ENCODE results near the gene RLN1. TPM values are rescaled to one million over a fixed set of nuclear protein-coding genes. Genes with fewer than 3 reads are reported as not detected.

Gene RLN1
- total RNA-seq, 2 donors from 2014 or later = 0.48 to 0.59 TPM

DNA sequence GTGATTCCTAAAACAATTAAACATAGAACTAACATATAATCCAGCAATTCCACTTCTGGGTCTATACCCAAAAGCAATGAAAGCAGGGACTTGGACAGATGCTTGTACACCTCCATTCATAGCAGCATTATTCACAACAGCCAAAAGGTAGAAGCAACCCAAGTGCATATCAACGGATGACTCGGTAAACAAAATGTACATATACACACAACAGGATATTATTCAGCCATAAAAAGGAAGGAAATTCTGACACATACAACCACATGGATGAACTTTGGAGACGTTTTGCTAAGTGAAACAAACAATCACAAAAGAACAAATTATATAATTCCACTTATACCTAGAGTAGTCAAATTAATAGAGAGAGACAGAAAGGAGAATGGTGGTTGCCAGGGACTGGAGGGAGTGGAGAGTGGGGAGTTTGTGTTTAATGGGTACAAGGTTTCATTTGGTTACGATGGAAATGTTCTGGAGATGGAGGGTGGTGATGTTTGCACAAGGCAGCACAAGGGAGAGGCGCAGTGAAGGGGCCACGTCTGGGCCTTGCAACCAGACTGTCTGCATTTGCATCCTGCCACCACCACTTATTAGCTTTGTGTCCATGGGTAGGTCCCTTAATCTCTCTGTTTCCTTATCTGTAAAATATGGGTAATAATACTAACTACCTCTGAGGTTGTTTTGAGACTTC is 36.3 kb upstream of the RLN1 start:
- H3K9ac ChIP-seq (ENCODE audit: low read depth in 2 of 2, low read length in 2 of 2) = no peak overlapping the region
- H3K36me3 ChIP-seq = no peaks in the 10 kb centered on the region
- H3K27me3 ChIP-seq = no peaks in the 10 kb centered on the region
- H3K27ac ChIP-seq = no peak overlapping the region
- no peaks in the 10 kb centered on the region for H3K4me1 ChIP-seq
- H3K4me3 ChIP-seq = no peak overlapping the region
- no peak for DNase-seq
- TF ChIP-seq, protein P1, sequence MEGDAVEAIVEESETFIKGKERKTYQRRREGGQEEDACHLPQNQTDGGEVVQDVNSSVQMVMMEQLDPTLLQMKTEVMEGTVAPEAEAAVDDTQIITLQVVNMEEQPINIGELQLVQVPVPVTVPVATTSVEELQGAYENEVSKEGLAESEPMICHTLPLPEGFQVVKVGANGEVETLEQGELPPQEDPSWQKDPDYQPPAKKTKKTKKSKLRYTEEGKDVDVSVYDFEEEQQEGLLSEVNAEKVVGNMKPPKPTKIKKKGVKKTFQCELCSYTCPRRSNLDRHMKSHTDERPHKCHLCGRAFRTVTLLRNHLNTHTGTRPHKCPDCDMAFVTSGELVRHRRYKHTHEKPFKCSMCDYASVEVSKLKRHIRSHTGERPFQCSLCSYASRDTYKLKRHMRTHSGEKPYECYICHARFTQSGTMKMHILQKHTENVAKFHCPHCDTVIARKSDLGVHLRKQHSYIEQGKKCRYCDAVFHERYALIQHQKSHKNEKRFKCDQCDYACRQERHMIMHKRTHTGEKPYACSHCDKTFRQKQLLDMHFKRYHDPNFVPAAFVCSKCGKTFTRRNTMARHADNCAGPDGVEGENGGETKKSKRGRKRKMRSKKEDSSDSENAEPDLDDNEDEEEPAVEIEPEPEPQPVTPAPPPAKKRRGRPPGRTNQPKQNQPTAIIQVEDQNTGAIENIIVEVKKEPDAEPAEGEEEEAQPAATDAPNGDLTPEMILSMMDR (IDR thresholded peaks at IDR 0.05) = no peak
- intact Hi-C loops (cut with DNase I) = no loop called here
- no peaks in the 10 kb centered on the region for H3K9me3 ChIP-seq

GRCh38 chr9:5375091-5375490 is 35.4 kb upstream of the RLN1 start:
- Histone ChIP-seq H3K36me3 (no peaks in the 10 kb centered on the region), H3K4me1 (no peaks in the 10 kb centered on the region), H3K27ac (no peak overlapping the region), H3K4me3 (no peak overlapping the region), H3K9ac (ENCODE audit: low read depth in 2 of 2, low read length in 2 of 2) (no peak overlapping the region), H3K27me3 (no peaks in the 10 kb centered on the region), H3K9me3 (no peaks in the 10 kb centered on the region)
- no peak for DNase-seq
- TF ChIP-seq, protein P1 (IDR thresholded peaks at IDR 0.05) = no peak
- intact Hi-C loops (cut with DNase I) = no loop called here

DNA sequence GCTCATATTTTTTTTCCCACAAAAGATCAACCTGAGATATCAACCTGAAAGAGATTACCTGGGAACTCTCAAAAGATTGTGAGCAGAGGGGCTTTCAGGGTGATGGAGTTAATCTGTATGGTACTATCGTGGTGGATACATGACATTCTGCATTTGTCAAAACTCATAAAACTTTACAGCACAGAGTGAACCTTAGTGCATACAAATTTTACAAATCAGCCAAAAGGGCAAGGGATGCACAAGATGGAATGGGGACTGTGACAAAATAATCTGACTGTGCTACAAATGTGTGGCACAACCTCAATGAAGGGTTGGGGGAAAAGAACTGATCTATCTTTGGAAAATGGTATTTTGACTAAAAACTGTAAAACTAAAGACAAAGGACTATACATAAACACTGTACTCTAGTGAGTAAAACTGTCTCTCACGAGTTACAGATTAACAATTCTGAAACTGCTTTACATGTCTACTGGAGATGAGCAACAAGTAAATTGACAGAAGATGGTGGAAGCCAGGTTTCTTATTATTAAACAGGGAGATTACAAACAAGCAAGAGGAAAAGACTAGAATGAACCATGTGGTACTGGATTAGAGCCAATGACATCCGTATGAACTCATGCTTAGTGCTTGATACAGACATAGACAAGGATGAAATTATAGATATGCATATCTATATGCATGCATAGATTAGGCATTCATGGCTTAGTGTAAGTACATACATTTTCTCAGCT is 24.8 kb upstream of the RLN1 start:
- TF ChIP-seq, protein P1 (IDR thresholded peaks at IDR 0.05) = no peak
- Histone ChIP-seq H3K9ac (ENCODE audit: low read depth in 2 of 2, low read length in 2 of 2) (no peak overlapping the region), H3K9me3 (no peaks in the 10 kb centered on the region), H3K4me3 (no peak overlapping the region), H3K36me3 (no peaks in the 10 kb centered on the region), H3K27me3 (no peaks in the 10 kb centered on the region), H3K4me1 (peaks cover 5% of the 10 kb centered on the region), H3K27ac (no peak overlapping the region)
- intact Hi-C loops (cut with DNase I) = no loop called here
- no peak for DNase-seq

GRCh38 chr9:5361326-5362010 is 21.8 kb upstream of the RLN1 start:
- Histone ChIP-seq H3K27me3 (no peaks in the 10 kb centered on the region), H3K36me3 (no peaks in the 10 kb centered on the region), H3K4me1 (peaks cover 5% of the 10 kb centered on the region), H3K27ac (no peak overlapping the region), H3K9me3 (no peaks in the 10 kb centered on the region), H3K9ac (ENCODE audit: low read depth in 2 of 2, low read length in 2 of 2) (no peak overlapping the region), H3K4me3 (no peak overlapping the region)
- DNase-seq = no peak
- intact Hi-C loops (cut with DNase I) = no loop called here
- TF ChIP-seq, protein P1 (IDR thresholded peaks at IDR 0.05) = no peak

- no peaks in the 10 kb centered on the region for H3K27me3 ChIP-seq
- no peak overlapping the region for H3K4me3 ChIP-seq
- no peak for DNase-seq
- no peaks in the 10 kb centered on the region for H3K9me3 ChIP-seq
- H3K27ac ChIP-seq = no peak overlapping the region
- intact Hi-C loops (cut with DNase I) = no loop called here
- H3K4me1 ChIP-seq = peaks cover 5% of the 10 kb centered on the region
- TF ChIP-seq, protein P1 (IDR thresholded peaks at IDR 0.05) = no peak
- H3K36me3 ChIP-seq = no peaks in the 10 kb centered on the region
- H3K9ac ChIP-seq (ENCODE audit: low read depth in 2 of 2, low read length in 2 of 2) = no peak overlapping the region
Observed at GRCh38 chr9:5360341-5360740, 20.7 kb upstream of the RLN1 start.
